WTC11 (cell line): ENCODE data around the gene GNG2. TPM values are rescaled to one million over a fixed set of nuclear protein-coding genes. Genes with fewer than 3 reads are reported as not detected.

ENCODE experiments used
- ATAC-seq: fragments of 200-7000 bp; cut with Tn5 transposase; 2 replicates; pipeline ENCODE4 v1.10.0; 2021; ENCODE audit warnings: mild to moderate bottlenecking, moderate library complexity
- CTCF ChIA-PET: fragments of 300-600 bp; sonication (Branson Sonifier 250); formaldehyde crosslinking; loops from one replicate; lab custom pipeline; 2021; ENCODE audit warnings: antibody characterized with exemption; lab: Charles Lee
- POLR2A ChIA-PET: fragments of 350-600 bp; sonication (Branson Sonifier 250); formaldehyde crosslinking; loops from one replicate; lab custom pipeline; 2021; ENCODE audit warnings: antibody characterized with exemption; lab: Charles Lee
- DNase-seq: peaks from one replicate; pipeline ENCODE4 v3.0.0; 2021; ENCODE audit warnings: low spot score
- H3K27ac Mint-ChIP-seq: 2 replicates; pipeline ENCODE4 v1.8.0; 2021; ENCODE audit warnings: mixed read lengths
- H3K27me3 Mint-ChIP-seq: 2 replicates; pipeline ENCODE4 v1.8.0; 2021; ENCODE audit warnings: low read depth, mild to moderate bottlenecking, moderate library complexity, mixed read lengths
- H3K36me3 Mint-ChIP-seq: 2 replicates; pipeline ENCODE4 v1.8.0; 2021; ENCODE audit warnings: mixed read lengths
- H3K4me1 Mint-ChIP-seq: 2 replicates; pipeline ENCODE4 v1.8.0; 2022; ENCODE audit warnings: mixed read lengths
- H3K4me3 Mint-ChIP-seq: 2 replicates; pipeline ENCODE4 v1.8.0; 2021; ENCODE audit warnings: mild to moderate bottlenecking, moderate library complexity, mixed read lengths
- H3K9me3 Mint-ChIP-seq: 2 replicates; pipeline ENCODE4 v1.8.0; 2021; ENCODE audit warnings: mixed read lengths
- CBFB ChIP-seq: sonication (generic); formaldehyde crosslinking; IDR thresholded peaks from 2 replicates; pipeline ENCODE4 v1.8.1; 2022; ENCODE audit warnings: mild to moderate bottlenecking, low read depth, missing genetic modification reagents
- CDX4 ChIP-seq: fragments of 250-450 bp; sonication (Bioruptor Pico); IDR thresholded peaks from 2 replicates; pipeline ENCODE4 v1.9.0; 2021; ENCODE audit warnings: moderate library complexity, mild to moderate bottlenecking, inconsistent platforms, borderline replicate concordance
- FOXK1 ChIP-seq: sonication (generic); formaldehyde crosslinking; IDR thresholded peaks from 2 replicates; pipeline ENCODE4 v1.8.0; 2022; ENCODE audit warnings: mild to moderate bottlenecking, moderate library complexity, missing genetic modification reagents
- IRF2 ChIP-seq: sonication (generic); formaldehyde crosslinking; IDR thresholded peaks from 2 replicates; pipeline ENCODE4 v1.8.0; 2022; ENCODE audit warnings: low read depth, missing genetic modification reagents, borderline replicate concordance
- JUN ChIP-seq: sonication (generic); formaldehyde crosslinking; IDR thresholded peaks from 2 replicates; pipeline ENCODE4 v1.8.0; 2023; ENCODE audit warnings: mild to moderate bottlenecking, missing genetic modification reagents
- MLX ChIP-seq: sonication (generic); formaldehyde crosslinking; IDR thresholded peaks from 2 replicates; pipeline ENCODE4 v1.8.1; 2023; ENCODE audit warnings: mild to moderate bottlenecking, missing genetic modification reagents, moderate library complexity
- NFE2L1 ChIP-seq: sonication (generic); formaldehyde crosslinking; IDR thresholded peaks from 2 replicates; pipeline ENCODE4 v1.8.1; 2023; ENCODE audit warnings: missing genetic modification reagents
- NR1H2 ChIP-seq: sonication (generic); formaldehyde crosslinking; IDR thresholded peaks from 2 replicates; pipeline ENCODE4 v1.9.0; 2021; ENCODE audit warnings: mild to moderate bottlenecking, moderate library complexity, missing genetic modification reagents
- OVOL2 ChIP-seq: fragments of 250-450 bp; sonication (Bioruptor Pico); IDR thresholded peaks from 2 replicates; pipeline ENCODE4 v1.9.0; 2021; ENCODE audit warnings: mild to moderate bottlenecking, borderline replicate concordance
- TCF7 ChIP-seq: sonication (generic); formaldehyde crosslinking; IDR thresholded peaks from 2 replicates; pipeline ENCODE4 v1.8.0; 2022; ENCODE audit warnings: mild to moderate bottlenecking, low read depth, missing genetic modification reagents, moderate library complexity
- USF1 ChIP-seq: sonication (generic); formaldehyde crosslinking; IDR thresholded peaks from 2 replicates; pipeline ENCODE4 v1.8.0; 2022; ENCODE audit warnings: mild to moderate bottlenecking, missing genetic modification reagents
- ZBTB21 ChIP-seq: sonication (generic); formaldehyde crosslinking; IDR thresholded peaks from 2 replicates; pipeline ENCODE4 v1.8.1; 2023; ENCODE audit warnings: mild to moderate bottlenecking, missing genetic modification reagents, borderline replicate concordance
- ZBTB43 ChIP-seq: sonication (generic); formaldehyde crosslinking; IDR thresholded peaks from 2 replicates; pipeline ENCODE4 v1.8.1; 2023; ENCODE audit warnings: mild to moderate bottlenecking, missing genetic modification reagents
- ZNF263 ChIP-seq: sonication (generic); formaldehyde crosslinking; IDR thresholded peaks from 2 replicates; pipeline ENCODE4 v1.8.1; 2022; ENCODE audit warnings: low read depth, mild to moderate bottlenecking, moderate library complexity, missing genetic modification reagents
- ZNF317 ChIP-seq: sonication (generic); formaldehyde crosslinking; IDR thresholded peaks from 2 replicates; pipeline ENCODE4 v1.8.1; 2023; ENCODE audit warnings: low read depth, mild to moderate bottlenecking, moderate library complexity, missing genetic modification reagents, borderline replicate concordance
- ZNF532 ChIP-seq: fragments of 250-450 bp; sonication (Bioruptor Pico); IDR thresholded peaks from 2 replicates; pipeline ENCODE4 v1.9.0; 2021; ENCODE audit warnings: mild to moderate bottlenecking, borderline replicate concordance
- total RNA-seq: library from RNA; stranded (reverse); gene quantifications from 3 replicates; pipeline ENCODE4 v1.2.3, GENCODE V29; 2021

Gene GNG2
- total RNA-seq, 1 experiment from 2014 or later, result 10.7 TPM

GRCh38 chr14:51855234-51855633 lies 5.2 kb upstream of the GNG2 start:
- peaks cover 6% of the 10 kb centered on the region; the same call in 1 of the 2 replicates for H3K27me3 Mint-ChIP-seq
- no peak overlapping the region for H3K27ac Mint-ChIP-seq
- ChIA-PET POLR2A (no interaction called here), CTCF (interaction anchor here (0.9 to 1.1 kb wide), 2 partner anchors 79 to 124 kb away, joined by 3 to 4 read pairs; no protein-coding TSS in a partner anchor)
- TF ChIP-seq FOXK1 (CRISPR knock-in tag) (no peak), JUN (CRISPR knock-in tag) (no peak), ZBTB43 (CRISPR knock-in tag) (no peak), NR1H2 (CRISPR knock-in tag) (no peak), IRF2 (CRISPR knock-in tag) (no peak), OVOL2 (CRISPR knock-in tag) (no peak), CDX4 (CRISPR knock-in tag) (no peak), ZBTB21 (CRISPR knock-in tag) (no peak), NFE2L1 (CRISPR knock-in tag) (no peak), TCF7 (CRISPR knock-in tag) (no peak), ZNF263 (CRISPR knock-in tag) (no peak), CBFB (CRISPR knock-in tag) (no peak), ZNF532 (CRISPR knock-in tag) (no peak)
- peaks cover 17% of the 10 kb centered on the region for H3K4me1 Mint-ChIP-seq
- no peaks in the 10 kb centered on the region for H3K36me3 Mint-ChIP-seq
- H3K4me3 Mint-ChIP-seq, result no peak overlapping the region
- peaks cover 4% of the 10 kb centered on the region; the same call in 1 of the 2 replicates for H3K9me3 Mint-ChIP-seq
- DNase-seq (no peak), ATAC-seq (no peak)

GRCh38 chr14:51856792-51857296 lies 3.6 kb upstream of the GNG2 start:
- DNase-seq, result no peak
- Mint-ChIP-seq H3K27ac (no peak overlapping the region), H3K4me3 (no peak overlapping the region), H3K36me3 (no peaks in the 10 kb centered on the region), H3K4me1 (peaks cover 31% of the 10 kb centered on the region), H3K27me3 (peaks cover 20% of the 10 kb centered on the region), H3K9me3 (peaks cover 4% of the 10 kb centered on the region; the same call in 1 of the 2 replicates)
- TF ChIP-seq USF1 (CRISPR knock-in tag) (no peak), NR1H2 (CRISPR knock-in tag) (no peak), MLX (CRISPR knock-in tag) (no peak), ZNF317 (peak; percentile 92)
- ATAC-seq, result no peak
- POLR2A ChIA-PET, result no interaction called here
- CTCF ChIA-PET, result no interaction called here
